Osteocyte (in vitro differentiated cells): ENCODE data around the gene PTPRN2. TPM values are rescaled to one million over a fixed set of nuclear protein-coding genes. Genes with fewer than 3 reads are reported as not detected.

Experiments used
- DNase-seq: peaks from one replicate; pipeline ENCODE4 v3.0.0; 2021; ENCODE audit warnings: mixed read lengths; ENCODE audit not compliant: unreplicated experiment; ENCODE audit errors: extremely low spot score
- H3K27ac Mint-ChIP-seq: one replicate; pipeline ENCODE4 v1.8.0; 2021; ENCODE audit warnings: mild to moderate bottlenecking, mixed read lengths; ENCODE audit not compliant: unreplicated experiment
- H3K27me3 Mint-ChIP-seq: one replicate; pipeline ENCODE4 v1.8.0; 2021; ENCODE audit warnings: mixed read lengths; ENCODE audit not compliant: unreplicated experiment
- H3K36me3 Mint-ChIP-seq: one replicate; pipeline ENCODE4 v1.8.0; 2021; ENCODE audit warnings: mixed read lengths; ENCODE audit not compliant: unreplicated experiment
- H3K4me1 Mint-ChIP-seq: one replicate; pipeline ENCODE4 v1.8.0; 2021; ENCODE audit warnings: mixed read lengths; ENCODE audit not compliant: unreplicated experiment
- H3K4me3 Mint-ChIP-seq: one replicate; pipeline ENCODE4 v1.8.0; 2021; ENCODE audit warnings: mild to moderate bottlenecking, moderate library complexity, mixed read lengths; ENCODE audit not compliant: unreplicated experiment
- H3K9me3 Mint-ChIP-seq: one replicate; pipeline ENCODE4 v1.8.0; 2021; ENCODE audit warnings: mixed read lengths; ENCODE audit not compliant: unreplicated experiment
- CTCF ChIP-seq: fragments of 200-600 bp; sonication (generic); IDR thresholded peaks from 2 replicates; pipeline ENCODE4 v1.5.0; 2021; ENCODE audit warnings: antibody characterized with exemption, mild to moderate bottlenecking, moderate library complexity
- total RNA-seq: library from RNA; stranded (reverse); gene quantifications from 2 replicates; pipeline ENCODE4 v1.2.1, GENCODE V29; 2021

Gene PTPRN2
- total RNA-seq, 1 donor from 2014 or later: 0.59 TPM

- peaks cover 8% of the 10 kb centered on the region for H3K4me1 Mint-ChIP-seq
- DNase-seq: no peak
- H3K27ac Mint-ChIP-seq: no peak overlapping the region
- no peaks in the 10 kb centered on the region for H3K9me3 Mint-ChIP-seq
- H3K36me3 Mint-ChIP-seq: no peaks in the 10 kb centered on the region
- no peak for TF ChIP-seq CTCF
- peaks cover 21% of the 10 kb centered on the region for H3K27me3 Mint-ChIP-seq
- no peak overlapping the region for H3K4me3 Mint-ChIP-seq
Observed at GRCh38 chr7:157669768-157670351, 917.8 kb downstream of the PTPRN2 start.

- peaks cover 8% of the 10 kb centered on the region for H3K4me1 Mint-ChIP-seq
- no peak for TF ChIP-seq CTCF
- no peak for DNase-seq
- H3K4me3 Mint-ChIP-seq: no peak overlapping the region
- no peaks in the 10 kb centered on the region for H3K36me3 Mint-ChIP-seq
- no peak overlapping the region for H3K27ac Mint-ChIP-seq
- peaks cover 21% of the 10 kb centered on the region for H3K27me3 Mint-ChIP-seq
- H3K9me3 Mint-ChIP-seq: no peaks in the 10 kb centered on the region
Observed at GRCh38 chr7:157668884-157669767, 918.5 kb downstream of the PTPRN2 start.

- H3K9me3 Mint-ChIP-seq: no peaks in the 10 kb centered on the region
- peaks cover 21% of the 10 kb centered on the region for H3K27me3 Mint-ChIP-seq
- no peak for DNase-seq
- H3K4me1 Mint-ChIP-seq: peaks cover 8% of the 10 kb centered on the region
- no peak overlapping the region for H3K4me3 Mint-ChIP-seq
- H3K27ac Mint-ChIP-seq: no peak overlapping the region
- no peak for TF ChIP-seq CTCF
- H3K36me3 Mint-ChIP-seq: no peaks in the 10 kb centered on the region
Observed at GRCh38 chr7:157668221-157668883, 919.3 kb downstream of the PTPRN2 start.

GRCh38 chr7:157667731-157668130 lies 919.9 kb downstream of the PTPRN2 start:
- peaks cover 21% of the 10 kb centered on the region for H3K27me3 Mint-ChIP-seq
- TF ChIP-seq CTCF: no peak
- H3K4me1 Mint-ChIP-seq: peaks cover 8% of the 10 kb centered on the region
- H3K9me3 Mint-ChIP-seq: no peaks in the 10 kb centered on the region
- H3K36me3 Mint-ChIP-seq: no peaks in the 10 kb centered on the region
- H3K4me3 Mint-ChIP-seq: no peak overlapping the region
- no peak overlapping the region for H3K27ac Mint-ChIP-seq
- no peak for DNase-seq

GRCh38 chr7:157667261-157667660 lies 920.4 kb downstream of the PTPRN2 start:
- no peak for DNase-seq
- no peak for TF ChIP-seq CTCF
- H3K27me3 Mint-ChIP-seq: peaks cover 19% of the 10 kb centered on the region
- no peaks in the 10 kb centered on the region for H3K9me3 Mint-ChIP-seq
- no peak overlapping the region for H3K27ac Mint-ChIP-seq
- no peaks in the 10 kb centered on the region for H3K36me3 Mint-ChIP-seq
- no peak overlapping the region for H3K4me3 Mint-ChIP-seq
- peaks cover 8% of the 10 kb centered on the region for H3K4me1 Mint-ChIP-seq
